GM10847 (cell line): ENCODE data around the gene EPHA6.

Experiments
- POLR2A ChIP-seq: IDR thresholded peaks from 2 replicates; pipeline ENCODE4 v1.6.1; 2011; ENCODE audit not compliant: insufficient read length; ENCODE audit errors: extremely low read depth

Gene EPHA6

DNA sequence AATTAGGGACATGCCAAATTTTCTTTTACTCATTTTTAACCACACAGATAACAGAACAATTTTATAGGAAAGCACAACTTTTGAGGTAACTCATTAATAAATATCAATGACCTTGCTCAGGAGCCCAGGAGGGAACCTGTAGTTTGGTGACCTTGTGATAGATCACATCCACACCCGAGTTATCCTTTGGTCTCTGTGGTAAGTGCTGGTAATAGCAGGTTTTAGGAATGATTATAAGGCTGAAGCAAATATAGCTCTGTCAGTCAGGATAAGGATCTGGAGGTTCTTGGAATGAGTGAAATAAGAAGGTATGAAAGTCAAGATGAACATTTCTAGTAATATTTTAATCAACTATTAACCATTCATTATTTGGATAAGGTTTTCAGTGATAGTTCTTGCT lies 46.5 kb downstream of the EPHA6 start:
- no peak for TF ChIP-seq POLR2A

DNA sequence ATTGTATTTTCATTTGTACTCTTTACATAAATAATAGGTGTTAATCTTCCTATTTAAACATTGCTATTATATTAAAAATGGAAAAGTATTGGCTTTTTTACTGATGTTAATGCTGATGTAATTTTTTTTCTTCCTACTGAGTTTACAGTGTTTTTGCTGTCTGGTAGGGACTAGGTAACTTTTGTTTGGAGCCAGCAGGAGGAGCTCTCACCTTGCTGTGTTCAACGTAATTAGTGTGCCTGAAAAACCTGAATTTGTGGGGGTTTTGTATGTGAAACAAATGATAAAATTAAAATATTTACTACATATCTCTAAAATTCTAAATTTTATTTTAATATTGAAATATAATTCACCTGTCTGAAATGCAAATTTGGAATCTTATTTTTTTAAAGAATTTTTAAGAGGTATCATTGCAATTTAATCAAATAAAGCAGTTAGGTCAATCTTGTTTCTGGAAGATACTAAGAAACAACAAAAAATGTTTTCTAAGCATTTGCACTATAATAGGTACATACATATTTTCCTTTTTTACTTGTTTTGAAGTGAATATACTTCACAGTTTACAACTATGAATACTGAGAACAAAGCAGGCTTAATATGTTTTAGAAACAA lies 48.8 kb downstream of the EPHA6 start:
- TF ChIP-seq POLR2A: no peak

DNA sequence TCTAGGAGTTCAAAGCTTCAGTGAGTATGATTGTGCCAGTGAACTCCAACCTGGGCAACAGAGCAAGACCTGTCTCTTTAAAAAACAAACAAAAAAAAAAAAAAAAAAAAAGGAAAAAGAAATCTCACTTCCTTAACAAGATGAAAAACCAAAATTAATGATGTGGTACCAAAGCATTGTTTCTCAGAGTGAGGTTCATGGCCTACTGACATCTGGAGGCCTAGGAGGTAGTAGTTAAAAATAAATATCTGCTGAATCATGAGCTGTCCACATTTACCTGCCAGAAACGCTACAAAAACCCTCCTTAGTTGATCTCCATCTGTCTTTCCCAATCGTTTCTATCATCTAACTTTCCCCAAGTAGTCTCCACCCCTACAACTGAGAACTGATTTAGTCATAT lies 51.2 kb downstream of the EPHA6 start:
- TF ChIP-seq POLR2A: no peak

DNA sequence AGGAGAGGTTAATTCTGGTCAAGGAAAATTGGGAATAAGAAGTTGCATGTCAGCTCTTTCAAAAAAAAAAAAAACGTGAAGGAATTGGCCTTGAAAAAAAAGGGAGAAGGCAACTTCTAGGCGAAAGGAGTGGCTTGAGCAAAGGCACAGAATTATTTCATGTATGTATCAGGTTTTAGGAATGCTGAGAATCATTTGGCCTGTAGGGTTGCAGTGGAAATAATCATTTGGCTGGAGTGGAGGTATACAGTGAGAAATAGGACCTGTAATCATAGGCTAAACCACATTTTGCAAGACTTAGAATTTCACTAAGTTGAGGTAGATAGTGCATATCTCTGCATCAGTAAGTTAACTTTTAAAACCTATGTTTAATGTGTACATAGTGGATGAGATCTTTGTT lies 54.9 kb downstream of the EPHA6 start:
- TF ChIP-seq POLR2A: no peak

DNA sequence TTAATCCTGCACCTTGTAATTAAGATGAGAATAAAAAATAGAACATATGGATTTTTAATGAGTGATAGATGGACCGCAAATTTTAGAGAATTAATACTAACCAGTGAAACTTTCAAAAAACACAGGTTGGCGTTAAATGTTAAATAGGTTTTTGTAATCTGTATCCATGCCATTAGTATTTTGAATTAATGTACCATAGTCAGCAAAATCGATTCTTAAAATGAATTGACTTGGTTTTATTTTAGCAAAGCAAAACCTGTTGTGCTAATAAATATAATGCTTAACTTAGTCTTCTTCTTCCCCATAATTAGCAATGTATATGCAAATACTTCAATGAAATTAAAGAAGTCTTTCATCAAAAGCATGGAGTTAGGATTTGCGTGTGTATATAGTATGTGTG lies 63.1 kb downstream of the EPHA6 start:
- TF ChIP-seq POLR2A: no peak

DNA sequence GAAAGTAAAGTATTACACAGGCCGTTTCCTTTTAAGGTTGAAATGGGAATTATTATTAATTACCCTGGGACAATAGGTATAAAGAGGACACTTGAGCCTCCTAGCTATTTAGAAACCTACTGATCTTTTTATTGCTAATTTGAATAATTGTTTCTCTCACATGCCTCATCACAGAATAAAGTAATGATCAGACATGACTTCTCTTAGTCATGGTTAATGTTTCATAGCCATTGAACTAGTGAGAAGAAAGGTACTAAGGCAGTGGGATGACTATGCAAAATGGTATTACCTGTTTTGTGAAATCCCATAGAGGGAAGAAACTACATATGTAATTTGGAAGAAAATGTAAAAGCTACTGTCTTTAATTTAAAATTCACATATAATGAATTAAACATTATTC lies 85.6 kb downstream of the EPHA6 start:
- TF ChIP-seq POLR2A: no peak

DNA sequence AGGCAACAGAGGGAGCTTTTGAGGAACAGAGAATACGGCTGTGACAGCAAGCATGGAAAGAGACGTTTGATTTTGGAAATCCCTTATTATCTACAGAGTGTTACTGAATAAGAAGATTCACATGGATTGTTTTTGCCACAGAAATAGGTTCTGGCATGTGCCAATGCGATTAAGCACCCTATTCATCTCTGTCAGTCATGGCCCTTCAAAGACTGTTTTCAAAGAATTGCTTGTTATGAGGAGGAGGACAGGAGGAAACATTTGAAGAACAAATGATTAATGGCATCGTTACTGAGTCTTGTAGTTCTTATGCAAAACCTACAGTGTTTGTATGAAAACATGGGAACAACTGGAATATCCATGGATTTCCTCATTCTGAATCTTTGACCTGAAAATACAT lies 86.2 kb downstream of the EPHA6 start:
- TF ChIP-seq POLR2A: no peak

DNA sequence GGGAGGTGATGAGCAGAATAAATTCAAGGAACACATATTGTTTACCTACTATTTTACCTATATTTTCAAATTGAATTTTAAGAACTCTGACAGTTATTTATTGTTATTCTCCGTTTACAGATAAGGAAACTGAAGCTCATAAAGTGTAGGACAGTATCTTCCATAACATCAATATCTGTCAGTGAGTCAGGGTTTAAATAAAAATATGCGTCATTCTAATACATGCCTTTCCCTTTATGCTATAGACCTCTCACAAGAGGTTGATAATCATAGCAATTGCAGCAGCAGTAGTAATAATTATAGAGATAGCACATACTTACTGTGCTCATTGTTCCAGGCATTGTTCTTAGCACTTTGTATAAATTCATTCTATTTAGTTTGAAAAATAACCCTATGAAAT lies 101.1 kb downstream of the EPHA6 start:
- no peak for TF ChIP-seq POLR2A

DNA sequence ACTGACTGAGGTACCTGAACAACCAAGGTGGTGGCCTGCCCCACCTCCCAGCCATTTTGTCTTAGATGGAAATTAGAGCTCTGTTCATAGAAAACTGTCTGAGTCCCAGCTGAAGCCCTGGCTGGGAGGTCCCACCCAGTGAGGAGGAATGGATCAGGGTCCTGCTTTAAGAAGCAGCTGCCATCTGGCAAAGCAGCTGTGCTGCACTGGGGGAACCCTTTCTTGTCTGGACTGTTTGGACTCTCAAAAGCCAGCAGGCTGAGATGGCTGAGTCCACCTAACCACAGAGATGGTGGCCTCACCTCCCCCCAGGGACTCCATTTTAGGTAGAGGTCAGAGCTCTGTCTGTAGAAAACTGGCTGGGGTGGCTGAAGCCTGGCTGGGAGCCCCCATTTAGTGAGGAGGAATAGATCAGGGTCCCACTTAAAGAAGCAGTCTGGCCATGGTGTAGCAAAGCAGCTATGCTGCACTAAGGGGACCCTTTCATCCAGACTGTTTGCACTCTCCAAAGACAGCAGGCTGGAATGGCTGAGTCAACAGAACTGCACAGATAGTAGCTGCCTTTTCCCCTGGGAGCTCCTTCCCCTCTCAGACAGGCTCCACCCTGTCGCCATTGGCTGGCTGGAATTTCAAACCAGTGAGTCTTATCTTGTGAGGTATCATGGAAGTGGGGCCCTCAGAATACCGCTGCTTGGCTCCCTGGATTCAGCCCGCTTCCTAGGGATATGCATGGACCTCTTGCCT lies 116.9 kb downstream of the EPHA6 start:
- no peak for TF ChIP-seq POLR2A

DNA sequence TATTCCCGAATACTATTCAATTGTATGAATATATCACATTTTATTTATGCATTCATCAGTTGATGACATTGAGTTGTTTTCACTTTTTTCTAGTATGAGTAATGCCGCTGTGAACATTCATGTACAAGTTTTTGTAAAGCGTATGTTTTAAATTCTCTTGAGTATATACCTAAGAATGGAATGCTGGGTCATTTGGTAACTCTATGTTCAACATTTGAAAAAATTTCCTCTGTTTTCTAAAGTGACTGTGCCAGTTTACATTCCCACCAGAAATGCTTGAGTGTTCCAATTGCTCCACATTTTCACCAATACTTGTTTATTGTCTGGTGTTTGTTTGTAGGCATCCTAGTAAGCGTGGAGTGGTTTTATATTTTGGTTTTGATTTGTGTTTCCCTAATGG lies 144.5 kb downstream of the EPHA6 start:
- no peak for TF ChIP-seq POLR2A

DNA sequence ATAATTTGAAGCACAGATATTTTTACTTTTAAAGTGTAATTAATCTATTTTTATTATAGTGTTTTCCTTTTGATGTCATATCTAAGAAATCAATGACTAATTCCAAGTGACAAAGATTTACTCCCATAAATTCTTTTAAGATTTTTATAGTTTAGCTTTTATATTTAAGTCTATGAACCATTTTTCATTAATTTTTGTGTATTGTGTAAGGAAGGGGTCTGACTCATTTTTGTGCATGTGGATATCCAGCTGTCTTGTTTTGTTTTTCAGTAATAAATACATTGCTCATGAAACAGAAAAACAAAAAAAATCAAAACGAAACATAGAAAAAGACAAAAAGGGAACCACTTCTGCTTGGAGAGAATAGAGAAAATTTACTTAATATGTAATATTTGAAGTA lies 145.1 kb downstream of the EPHA6 start:
- no peak for TF ChIP-seq POLR2A

DNA sequence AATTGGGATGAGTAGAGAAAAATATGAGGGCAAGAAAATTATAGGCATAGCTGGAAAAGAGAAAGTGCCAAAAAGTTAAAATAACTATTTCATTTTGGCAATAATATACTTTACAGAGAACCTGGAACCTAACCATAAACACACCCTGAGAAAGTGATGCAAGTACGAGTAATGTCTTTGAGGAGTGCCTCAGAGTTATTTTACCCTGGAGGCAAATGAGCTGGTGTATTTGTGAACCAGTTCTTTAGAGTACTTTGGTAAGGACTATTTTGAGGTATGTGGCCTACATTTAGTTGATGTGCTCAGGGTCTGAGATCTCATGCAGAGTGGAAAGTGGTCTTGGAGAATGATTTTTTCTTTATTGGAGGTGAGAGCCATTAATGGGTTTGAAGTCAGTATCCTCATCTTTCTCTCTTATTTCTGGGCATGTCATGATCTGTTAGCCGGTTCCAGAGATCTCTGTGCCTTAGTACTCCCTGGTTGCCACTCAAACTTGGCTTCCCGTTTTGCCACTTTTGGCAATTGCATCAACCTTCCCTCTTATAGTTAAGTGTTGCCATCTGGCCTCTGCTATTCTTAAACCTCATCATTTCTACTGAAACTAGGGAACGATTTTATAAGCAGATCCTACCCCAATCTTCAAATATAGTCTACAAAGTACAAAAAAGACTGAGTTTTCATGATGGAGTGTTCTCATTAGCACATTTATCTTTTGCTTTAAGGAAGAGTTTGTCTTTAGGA lies 145.7 kb downstream of the EPHA6 start:
- TF ChIP-seq POLR2A: no peak

DNA sequence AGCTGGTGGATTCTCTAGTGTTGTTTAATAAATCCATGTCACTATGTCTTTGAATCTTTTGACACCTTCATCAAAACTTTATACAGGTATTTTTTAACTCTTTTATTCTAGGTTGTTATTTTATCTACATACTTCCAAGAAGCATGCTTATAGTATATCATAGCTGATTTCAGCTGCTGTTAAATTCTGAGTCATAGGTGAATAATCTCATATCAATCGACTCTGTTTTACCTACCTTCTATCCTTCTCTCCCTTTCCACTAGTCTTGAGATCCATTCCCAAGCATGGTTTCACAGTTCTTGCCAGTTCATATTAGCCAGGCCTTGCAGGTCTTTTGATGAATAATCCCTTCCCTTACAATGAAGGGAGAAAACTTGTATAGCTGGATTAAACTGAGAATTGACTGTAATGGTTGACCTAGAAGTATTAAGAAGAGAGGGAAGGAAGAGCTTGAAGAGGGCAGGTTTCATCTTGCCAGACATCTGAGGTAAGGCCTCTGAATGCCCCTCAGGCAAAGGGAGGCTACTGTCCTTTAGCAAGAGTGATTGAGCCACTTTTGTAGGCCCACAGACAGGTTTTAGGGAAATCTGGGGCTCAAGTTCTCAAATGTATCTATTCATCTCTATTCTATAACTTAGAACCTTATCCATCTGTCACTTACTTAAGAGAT lies 146.4 kb downstream of the EPHA6 start:
- no peak for TF ChIP-seq POLR2A

DNA sequence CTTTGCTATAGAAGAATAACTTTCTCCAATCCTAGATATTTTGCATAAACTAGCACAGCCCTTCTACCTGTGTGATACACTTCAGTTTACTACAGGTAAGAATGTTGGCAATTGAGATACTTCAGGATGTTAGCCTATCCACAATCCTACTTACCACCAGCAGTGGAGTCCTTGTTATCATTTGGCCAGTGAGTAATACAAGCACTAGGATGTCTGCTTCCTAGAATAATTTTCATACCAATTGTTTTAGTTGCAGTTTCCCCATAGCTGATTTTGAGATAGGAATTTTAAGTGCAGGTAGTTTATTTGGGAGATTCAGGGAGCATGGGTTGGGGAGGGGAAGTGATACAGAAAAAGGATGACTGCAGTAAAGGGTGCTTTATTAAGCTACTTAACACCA lies 147.2 kb downstream of the EPHA6 start:
- TF ChIP-seq POLR2A: no peak

DNA sequence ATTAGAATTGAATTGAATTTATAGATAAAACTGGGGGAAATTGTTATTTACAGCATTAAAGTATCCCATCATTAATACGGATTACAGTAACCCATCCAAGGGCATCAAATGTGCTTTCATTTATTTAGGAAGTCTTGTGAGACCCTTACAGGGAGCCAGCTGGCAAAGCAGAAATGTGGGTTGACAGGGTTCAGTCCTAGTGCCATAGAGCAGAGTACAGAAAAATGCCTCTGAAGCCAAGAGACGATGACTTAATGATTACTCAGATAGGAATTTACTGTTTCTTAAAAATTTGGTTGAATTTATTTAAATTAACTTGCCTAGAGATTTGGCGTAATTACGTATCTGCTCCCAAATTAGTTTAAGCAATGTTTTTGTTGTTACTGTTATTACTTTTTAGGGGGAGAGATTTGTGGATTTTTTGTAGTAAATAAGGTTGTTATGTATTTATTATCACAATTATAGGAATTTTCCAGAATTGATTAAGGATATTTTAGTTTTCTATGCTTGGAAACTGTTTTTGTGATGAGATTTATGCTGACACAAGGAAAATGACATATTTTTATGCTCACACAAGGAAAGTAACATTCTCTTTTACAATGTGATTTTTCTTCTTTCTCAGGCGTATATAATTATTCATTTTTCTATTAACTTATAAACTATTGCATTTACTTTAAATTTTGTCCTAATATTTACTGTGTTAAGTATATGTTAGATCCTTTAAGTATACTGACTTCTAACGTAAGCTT lies 152.0 kb downstream of the EPHA6 start:
- TF ChIP-seq POLR2A: no peak

DNA sequence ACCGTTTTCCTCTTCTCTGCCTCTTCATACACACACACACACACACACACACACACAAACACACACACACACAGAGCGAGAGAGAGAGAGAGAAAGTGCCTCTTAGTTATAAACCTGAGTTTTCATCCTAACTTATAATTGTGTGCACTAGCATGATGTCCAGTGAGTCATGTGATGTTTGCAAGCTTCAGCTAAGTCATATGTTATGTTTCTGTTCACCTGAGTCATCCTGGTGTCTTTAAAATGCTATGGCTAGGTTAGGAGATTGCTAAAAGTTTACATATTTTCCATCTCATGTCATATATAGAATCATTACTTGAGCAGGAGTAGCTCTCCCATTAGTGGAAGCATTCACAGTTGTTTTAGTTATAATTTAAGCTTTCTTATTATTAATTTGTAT lies 155.8 kb downstream of the EPHA6 start:
- no peak for TF ChIP-seq POLR2A

DNA sequence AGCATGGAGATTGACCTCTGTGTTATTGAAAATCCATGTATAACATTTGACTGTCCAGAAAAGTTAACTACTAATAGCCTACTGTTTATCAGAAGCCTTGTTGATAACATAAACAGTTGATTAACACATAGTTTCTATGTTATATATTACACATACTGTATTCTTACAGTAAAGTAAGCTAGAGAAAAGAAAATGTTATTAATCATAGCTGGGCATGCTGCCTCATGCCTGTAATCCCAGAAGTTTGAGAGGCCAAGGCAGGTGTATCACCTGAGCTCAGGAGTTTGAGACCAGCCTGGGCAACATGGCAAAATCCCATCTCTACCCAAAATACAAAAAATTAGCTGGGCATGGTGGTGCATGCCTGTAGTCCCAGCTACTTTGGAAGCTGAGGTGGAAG lies 163.3 kb downstream of the EPHA6 start:
- TF ChIP-seq POLR2A: no peak
